Naive thymus-derived CD4-positive, alpha-beta T cell (primary cell): ENCODE data around the gene SHCBP1L. TPM values are rescaled to one million over a fixed set of nuclear protein-coding genes. Genes with fewer than 3 reads are reported as not detected.

ENCODE experiments used
- ATAC-seq: fragments of 150-1000 bp; cut with Tn5 transposase; 2 replicates; pipeline ENCODE4 v1.10.0; 2021; ENCODE audit warnings: mild to moderate bottlenecking, moderate library complexity
- CTCF ChIA-PET: fragments of 350-600 bp; sonication (Branson Sonifier 250); formaldehyde crosslinking; loops from one replicate; lab custom pipeline; 2021; ENCODE audit warnings: antibody characterized with exemption; lab: Charles Lee
- POLR2A ChIA-PET: fragments of 350-600 bp; sonication (Branson Sonifier 250); formaldehyde crosslinking; loops from one replicate; lab custom pipeline; 2021; ENCODE audit warnings: antibody characterized with exemption, inconsistent platforms; lab: Charles Lee
- DNase-seq, 9 donors: peaks; one replicate each; pipeline versions ENCODE4 v3.0.0 to v3.0.0-alpha.2; 2020 to 2022; ENCODE audit warnings: mixed read lengths in 1 of 9
- H3K27ac ChIP-seq: one replicate; pipeline ENCODE4 v1.7.0; 2013; ENCODE audit warnings: mild to moderate bottlenecking, low read depth, low read length, moderate library complexity
- H3K27me3 ChIP-seq, 2 donors: one replicate each; pipeline ENCODE4 v1.7.0; 2013; ENCODE audit warnings: low read length in 2 of 2, mild to moderate bottlenecking in 2 of 2, moderate library complexity in 2 of 2; ENCODE audit not compliant: control insufficient read depth in 2 of 2, insufficient read depth in 2 of 2
- H3K36me3 ChIP-seq, 3 experiments: 1 replicate in 2 of 3; 2 replicates in 1 of 3; pipeline ENCODE4 v1.7.0; 2013; ENCODE audit warnings: low read length in 3 of 3, mild to moderate bottlenecking in 3 of 3, moderate library complexity in 1 of 3; ENCODE audit not compliant: insufficient read depth in 3 of 3, control insufficient read depth in 2 of 3
- H3K4me1 ChIP-seq, 2 donors: one replicate each; pipeline ENCODE4 v1.7.0; 2013; ENCODE audit warnings: low read length in 2 of 2, mild to moderate bottlenecking in 2 of 2, moderate library complexity in 1 of 2; ENCODE audit not compliant: control insufficient read depth in 2 of 2, insufficient read depth in 2 of 2
- H3K4me3 ChIP-seq: 2 replicates; pipeline ENCODE4 v1.7.0; 2013; ENCODE audit warnings: mild to moderate bottlenecking, low read length
- H3K9me3 ChIP-seq, 3 experiments: 1 replicate in 2 of 3; 2 replicates in 1 of 3; pipeline ENCODE4 v1.7.0; 2013; ENCODE audit warnings: low read length in 3 of 3; ENCODE audit not compliant: control insufficient read depth in 2 of 3
- H3K27ac Mint-ChIP-seq, 9 donors: one replicate each; pipeline ENCODE4 v1.8.0; 2020 to 2022; ENCODE audit warnings: mixed read lengths in 9 of 9, mild to moderate bottlenecking in 8 of 9, moderate library complexity in 5 of 9, inconsistent platforms in 2 of 9
- H3K27me3 Mint-ChIP-seq, 5 donors: one replicate each; pipeline ENCODE4 v1.8.0; 2021 to 2022; ENCODE audit warnings: mixed read lengths in 5 of 5, mild to moderate bottlenecking in 1 of 5
- H3K36me3 Mint-ChIP-seq, 5 donors: one replicate each; pipeline ENCODE4 v1.8.0; 2020 to 2022; ENCODE audit warnings: mixed read lengths in 5 of 5, mild to moderate bottlenecking in 3 of 5, inconsistent platforms in 1 of 5
- H3K4me1 Mint-ChIP-seq, 7 donors: one replicate each; pipeline ENCODE4 v1.8.0; 2020 to 2022; ENCODE audit warnings: mixed read lengths in 7 of 7, mild to moderate bottlenecking in 3 of 7, inconsistent platforms in 1 of 7
- H3K4me3 Mint-ChIP-seq, 10 donors: one replicate each; pipeline ENCODE4 v1.8.0; 2020 to 2022; ENCODE audit warnings: mild to moderate bottlenecking in 10 of 10, mixed read lengths in 10 of 10, moderate library complexity in 6 of 10, inconsistent platforms in 2 of 10
- H3K9me3 Mint-ChIP-seq, 11 donors: one replicate each; pipeline ENCODE4 v1.8.0; 2020 to 2022; ENCODE audit warnings: mixed read lengths in 11 of 11, mild to moderate bottlenecking in 4 of 11, inconsistent platforms in 1 of 11, moderate library complexity in 1 of 11
- intact Hi-C, 2 donors: fragments of 100-400 bp; cut with micrococcal nuclease; formaldehyde crosslinking; loops; one replicate each; pipeline ENCODE4 v1.15.1; 2023
- polyA plus RNA-seq, 2 donors: library from polyadenylated mRNA; unstranded; fragments of 300-500 nt; fragmentation: Illumina TruSeq; gene quantifications; one replicate each; pipeline ENCODE4 v1.2.3, GENCODE V29; 2021
- total RNA-seq, 6 experiments: library from RNA in 5 of 6; stranded (reverse) in 5 of 6; gene quantifications; 1 replicate in 5 of 6; 2 replicates in 1 of 6; pipeline ENCODE4 v1.2.3 and lab custom pipeline; 2021 to 2026

Gene SHCBP1L
- total and polyA plus RNA-seq, 7 experiments from 2014 or later, result not detected

DNA sequence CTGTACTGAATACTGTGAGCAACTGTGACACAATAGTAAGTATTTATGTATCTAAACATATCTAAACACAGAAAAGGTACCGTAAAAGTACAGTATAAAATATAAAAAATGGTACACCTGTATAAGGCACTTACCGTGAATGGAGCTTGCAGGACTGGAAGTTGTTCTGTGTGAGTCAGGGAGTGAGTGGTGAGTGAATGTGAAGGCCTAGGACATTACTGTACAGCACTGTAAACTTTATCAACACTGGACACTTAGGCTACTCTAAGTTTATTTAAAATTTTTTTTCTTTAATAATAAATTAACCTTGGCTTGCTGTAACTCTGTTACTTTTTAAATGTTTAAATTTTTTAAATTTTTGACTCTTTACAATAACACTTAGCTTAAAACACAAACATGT lies 24.5 kb upstream of the SHCBP1L start:
- Mint-ChIP-seq H3K36me3 (peaks cover 0 to 4% (median 0%) of the 10 kb centered on the region in 5 donors), H3K4me1 (no peaks in the 10 kb centered on the region)

DNA sequence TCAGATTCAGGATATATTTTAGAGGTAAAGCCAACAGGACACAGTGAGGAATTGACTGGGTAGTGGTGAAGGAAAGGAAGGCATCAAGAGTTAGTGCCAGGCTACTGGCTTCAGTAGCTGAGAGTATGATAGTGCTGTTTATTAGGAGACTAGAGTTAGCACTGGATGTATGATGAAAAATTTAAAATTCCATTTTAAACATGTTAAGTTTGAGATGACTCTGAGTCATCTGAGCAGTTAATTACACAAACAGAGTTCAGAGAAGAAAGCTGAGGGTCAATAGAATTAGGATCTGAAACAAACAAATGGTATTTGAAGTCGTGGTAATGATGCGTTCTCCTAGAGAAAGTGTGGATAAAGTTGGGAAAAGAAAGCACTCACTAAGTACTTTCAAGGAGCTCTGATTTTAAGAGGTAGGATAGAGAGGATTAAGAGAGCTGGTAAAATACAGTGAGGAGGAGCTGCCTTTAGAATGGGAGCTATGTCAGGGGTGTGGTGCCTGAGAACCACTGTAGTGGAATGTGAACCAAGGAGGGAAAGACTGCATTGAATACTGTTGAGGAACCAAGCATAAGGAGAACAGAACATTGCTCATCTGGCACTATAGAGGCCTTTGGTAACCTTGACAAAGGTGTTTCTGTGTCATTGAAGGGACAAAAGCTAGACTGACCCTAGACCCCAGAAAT lies 21.7 kb upstream of the SHCBP1L start:
- Histone ChIP-seq H3K9me3 (no peaks in the 10 kb centered on the region), H3K4me3 (no peak overlapping the region), H3K4me1 (no peaks in the 10 kb centered on the region), H3K27me3 (no peaks in the 10 kb centered on the region), H3K36me3 (no peaks in the 10 kb centered on the region), H3K27ac (no peak overlapping the region)
- Mint-ChIP-seq H3K4me1 (no peaks in the 10 kb centered on the region), H3K9me3 (peaks cover 0 to 4% (median 0%) of the 10 kb centered on the region in 11 donors), H3K36me3 (peaks cover 0 to 3% (median 0%) of the 10 kb centered on the region in 5 donors), H3K27me3 (peaks cover 9 to 18% (median 13%) of the 10 kb centered on the region in 5 donors), H3K27ac (peak overlapping the region in 1 of 9 donors; percentile 6), H3K4me3 (no peak overlapping the region)
- ATAC-seq, result no peak
- ChIA-PET CTCF (no interaction called here), POLR2A (no interaction called here)
- DNase-seq, result no peak
- intact Hi-C loops, result no loop called here

More for the DNA sequence above, 24.5 kb upstream of the SHCBP1L start:
- no peaks in the 10 kb centered on the region for H3K4me1 ChIP-seq
- Mint-ChIP-seq H3K27ac (no peak overlapping the region), H3K4me3 (no peak overlapping the region), H3K27me3 (peaks cover 7 to 21% (median 9%) of the 10 kb centered on the region in 5 donors), H3K9me3 (peaks cover 0 to 10% (median 2%) of the 10 kb centered on the region in 11 donors)
- intact Hi-C loops, result no loop called here
- ATAC-seq (no peak), DNase-seq (no peak)
- H3K27me3 ChIP-seq, result no peaks in the 10 kb centered on the region
- CTCF ChIA-PET, result no interaction called here
- H3K4me3 ChIP-seq, result no peak overlapping the region
- H3K27ac ChIP-seq, result no peak overlapping the region
- no peaks in the 10 kb centered on the region for H3K9me3 ChIP-seq
- H3K36me3 ChIP-seq, result no peaks in the 10 kb centered on the region
- POLR2A ChIA-PET, result no interaction called here

DNA sequence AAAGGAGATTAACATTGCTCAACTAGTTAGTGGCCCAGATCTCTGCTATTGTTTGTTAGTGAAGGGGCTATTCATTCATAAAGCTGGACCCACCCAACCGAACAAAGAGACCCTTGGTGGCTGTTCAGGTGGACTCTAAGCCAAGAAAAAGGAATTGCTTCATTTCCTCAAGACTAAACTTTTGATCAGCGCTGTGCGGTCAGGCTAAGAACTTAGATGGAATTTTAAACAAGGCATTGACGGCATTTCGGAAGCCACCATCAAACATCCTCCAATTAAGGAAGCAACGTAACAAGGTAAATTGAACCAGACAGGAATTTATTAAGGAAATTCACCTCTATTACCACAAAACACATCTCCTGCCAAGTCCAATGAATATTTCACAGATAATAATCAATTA lies 19.9 kb upstream of the SHCBP1L start:
- H3K36me3 Mint-ChIP-seq, result no peaks in the 10 kb centered on the region
- H3K4me1 Mint-ChIP-seq, result no peaks in the 10 kb centered on the region
- DNase-seq, result no peak
- ChIA-PET POLR2A (no interaction called here), CTCF (no interaction called here)
- H3K36me3 ChIP-seq, result no peaks in the 10 kb centered on the region
- H3K4me1 ChIP-seq, result no peaks in the 10 kb centered on the region
- no peaks in the 10 kb centered on the region for H3K9me3 ChIP-seq
- H3K27ac ChIP-seq, result no peak overlapping the region
- no peaks in the 10 kb centered on the region for H3K27me3 ChIP-seq
- H3K27me3 Mint-ChIP-seq, result peaks cover 14 to 21% (median 20%) of the 10 kb centered on the region in 5 donors
- no peak overlapping the region for H3K27ac Mint-ChIP-seq
- intact Hi-C loops, result no loop called here
- H3K4me3 Mint-ChIP-seq, result no peak overlapping the region
- H3K9me3 Mint-ChIP-seq, result no peaks in the 10 kb centered on the region
- H3K4me3 ChIP-seq, result no peak overlapping the region
- no peak for ATAC-seq

DNA sequence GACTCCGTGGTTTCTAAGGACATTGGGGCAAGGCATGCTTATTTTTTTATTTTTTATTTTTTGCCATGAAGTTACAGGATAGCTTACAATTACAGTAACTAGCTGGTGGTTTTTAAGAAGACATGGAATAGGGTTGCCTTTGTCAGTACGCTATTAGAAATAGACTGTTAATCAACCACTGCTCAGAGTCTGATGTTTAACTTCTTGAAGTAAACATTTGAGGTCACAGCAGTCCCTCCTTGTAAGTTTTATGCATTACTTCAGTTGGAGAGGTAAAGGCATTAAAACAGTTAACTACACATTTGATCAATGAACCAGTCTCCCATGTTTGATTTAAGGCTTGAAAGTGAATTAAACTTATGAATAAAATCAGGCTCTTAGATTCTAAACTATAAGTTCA lies 19.3 kb upstream of the SHCBP1L start:
- H3K36me3 Mint-ChIP-seq, result no peaks in the 10 kb centered on the region
- CTCF ChIA-PET, result no interaction called here
- ATAC-seq, result no peak

DNA sequence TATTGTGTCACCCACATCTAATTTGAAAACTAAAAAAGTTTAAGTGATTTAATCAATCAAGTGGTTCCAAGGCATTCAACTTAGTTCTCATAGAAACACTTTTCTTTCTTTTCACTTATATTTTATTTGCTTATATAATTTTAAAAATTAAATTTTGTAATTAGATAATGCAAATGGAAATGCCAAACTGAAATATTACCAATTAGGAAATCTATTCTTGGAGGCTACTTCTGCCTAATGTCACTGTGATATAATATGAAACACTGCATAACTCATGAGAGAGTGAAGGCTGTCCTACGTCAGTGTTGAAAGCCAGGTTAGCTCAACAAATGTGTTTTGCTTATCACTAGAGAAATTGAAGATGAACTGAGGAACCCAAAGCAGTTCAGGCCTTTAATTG lies 18.3 kb upstream of the SHCBP1L start:
- no peaks in the 10 kb centered on the region for H3K9me3 ChIP-seq
- Mint-ChIP-seq H3K9me3 (no peaks in the 10 kb centered on the region), H3K4me3 (no peak overlapping the region), H3K27ac (no peak overlapping the region), H3K4me1 (no peaks in the 10 kb centered on the region), H3K27me3 (peaks cover 13 to 22% (median 20%) of the 10 kb centered on the region in 5 donors), H3K36me3 (no peaks in the 10 kb centered on the region)
- H3K27ac ChIP-seq, result no peak overlapping the region
- ATAC-seq (no peak), DNase-seq (no peak)
- ChIA-PET CTCF (no interaction called here), POLR2A (no interaction called here)
- H3K27me3 ChIP-seq, result no peaks in the 10 kb centered on the region
- no peaks in the 10 kb centered on the region for H3K36me3 ChIP-seq
- H3K4me1 ChIP-seq, result no peaks in the 10 kb centered on the region
- intact Hi-C loops, result no loop called here
- H3K4me3 ChIP-seq, result no peak overlapping the region

More for the DNA sequence above, 19.3 kb upstream of the SHCBP1L start:
- Mint-ChIP-seq H3K9me3 (no peaks in the 10 kb centered on the region), H3K27me3 (peaks cover 14 to 22% (median 20%) of the 10 kb centered on the region in 5 donors), H3K4me3 (no peak overlapping the region), H3K4me1 (no peaks in the 10 kb centered on the region), H3K27ac (no peak overlapping the region)
- POLR2A ChIA-PET, result no interaction called here
- DNase-seq, result no peak
- Histone ChIP-seq H3K9me3 (no peaks in the 10 kb centered on the region), H3K27ac (no peak overlapping the region), H3K4me1 (no peaks in the 10 kb centered on the region), H3K36me3 (no peaks in the 10 kb centered on the region), H3K4me3 (no peak overlapping the region), H3K27me3 (no peaks in the 10 kb centered on the region)
- intact Hi-C loops, result no loop called here

DNA sequence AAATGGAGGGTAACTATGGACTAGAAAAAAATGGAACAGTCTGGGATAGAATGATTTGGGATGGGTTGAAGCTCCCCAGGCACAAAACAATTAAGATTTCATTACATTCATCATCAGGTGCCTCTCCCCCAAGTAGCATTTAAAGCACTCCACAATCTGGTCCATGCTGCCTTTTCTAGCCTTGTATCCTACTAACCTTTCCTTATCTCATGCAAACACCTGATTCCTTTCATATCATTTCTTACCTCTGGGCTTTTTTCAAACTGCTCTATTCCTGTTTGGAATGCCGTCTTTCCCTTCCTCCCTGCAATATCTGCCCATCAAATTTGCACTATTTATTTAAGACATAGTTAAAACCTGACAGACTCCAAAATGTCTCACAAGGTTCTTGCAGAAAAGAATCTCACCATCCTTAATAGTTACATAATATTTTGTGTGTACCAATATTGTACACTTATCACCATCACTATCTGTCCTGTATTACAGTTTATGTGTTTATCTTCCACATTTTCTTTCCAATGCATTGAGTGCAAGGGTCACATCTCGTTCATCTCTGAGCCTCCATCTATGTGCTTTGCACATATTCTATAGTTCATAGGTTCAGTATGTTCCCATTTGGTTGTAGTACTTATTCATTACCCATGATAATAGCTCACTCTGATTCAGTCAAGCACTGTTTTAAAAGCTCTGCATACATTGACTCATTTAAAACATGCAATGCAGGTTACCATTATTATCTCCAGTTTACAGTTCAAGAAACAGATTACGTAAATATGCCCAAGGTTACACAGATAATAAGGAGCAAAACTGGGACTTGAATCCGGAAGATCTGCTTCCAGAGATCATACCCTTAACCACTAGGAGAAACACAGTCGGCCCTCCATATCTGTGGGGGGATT lies 16.1 kb upstream of the SHCBP1L start:
- H3K4me1 Mint-ChIP-seq, result no peaks in the 10 kb centered on the region

More for the DNA sequence above, 16.1 kb upstream of the SHCBP1L start:
- H3K27ac Mint-ChIP-seq, result no peak overlapping the region
- peaks cover 5 to 21% (median 19%) of the 10 kb centered on the region in 5 donors for H3K27me3 Mint-ChIP-seq
- DNase-seq (no peak), ATAC-seq (no peak)
- H3K9me3 ChIP-seq, result no peaks in the 10 kb centered on the region
- H3K4me3 Mint-ChIP-seq, result no peak overlapping the region
- CTCF ChIA-PET, result no interaction called here
- H3K36me3 Mint-ChIP-seq, result no peaks in the 10 kb centered on the region
- POLR2A ChIA-PET, result interaction anchor here (0.8 kb wide), 1 partner anchor 287 kb away, joined by 3 read pairs; no protein-coding TSS in a partner anchor
- no peak overlapping the region for H3K4me3 ChIP-seq
- no peaks in the 10 kb centered on the region for H3K4me1 ChIP-seq
- intact Hi-C loops, result no loop called here
- no peak overlapping the region for H3K27ac ChIP-seq
- no peaks in the 10 kb centered on the region for H3K9me3 Mint-ChIP-seq
- no peaks in the 10 kb centered on the region for H3K27me3 ChIP-seq
- H3K36me3 ChIP-seq, result no peaks in the 10 kb centered on the region
